GM23248 (cell line): ENCODE measurements around the gene ZNF776.

Experiments
- EZH2 ChIP-seq: fragments of 200-600 bp; sonication (generic); IDR thresholded peaks from 2 replicates; pipeline ENCODE4 v1.6.1; 2018; ENCODE audit warnings: antibody characterized with exemption, mild to moderate bottlenecking; ENCODE audit not compliant: insufficient read depth, poor library complexity, severe bottlenecking
- EZH2phosphoT487 ChIP-seq: fragments of 200-600 bp; sonication (generic); IDR thresholded peaks from 2 replicates; pipeline ENCODE4 v1.6.1; 2018; ENCODE audit warnings: antibody characterized with exemption, moderate library complexity, mild to moderate bottlenecking, low read depth; ENCODE audit not compliant: insufficient read depth

GRCh38 chr19:57803265-57803593 is 56.6 kb downstream of the ZNF776 start:
- TF ChIP-seq EZH2: no peak
- no peak for TF ChIP-seq EZH2phosphoT487
